Stimulated activated CD8-positive, alpha-beta memory T cell treated with anti-CD3 and anti-CD28 coated beads, Interleukin-15, amount 100 ng/mL, for 48 hours (primary cell): ENCODE data around the gene P2RX3.
"Not testable (repeated sequence)": the region's sequence is repeated elsewhere in the genome, so short reads cannot be mapped to it uniquely, and the experiment has no call there.

Source experiments
- DNase-seq, 2 donors: peaks; one replicate each; pipeline ENCODE4 v3.0.0-alpha.2; 2020; ENCODE audit warnings: low read depth in 2 of 2

P2RX3 gene

GRCh38 chr11:57338142-57338541, at the start of gene P2RX3:
P2RX3 (plus strand) TSS chr11:57338352; CDS start chr11:57338551, 199 bp downstream.
- no peak for DNase-seq

- no peak for DNase-seq
Measured at GRCh38 chr11:57288771-57289579, 49.2 kb upstream of the P2RX3 start.

GRCh38 chr11:57290288-57290687, 47.9 kb upstream of the P2RX3 start:
- no peak for DNase-seq

GRCh38 chr11:57294225-57295131, 43.7 kb upstream of the P2RX3 start:
- DNase-seq: no peak

- DNase-seq: not testable (repeated sequence)
Measured at GRCh38 chr11:57296205-57296604, 41.9 kb upstream of the P2RX3 start.

GRCh38 chr11:57297221-57297620, 40.9 kb upstream of the P2RX3 start:
- no peak for DNase-seq

- DNase-seq: no peak
Measured at GRCh38 chr11:57299150-57299737, 38.9 kb upstream of the P2RX3 start.

GRCh38 chr11:57300785-57301184, 37.4 kb upstream of the P2RX3 start:
- no peak for DNase-seq

GRCh38 chr11:57301711-57302423, 36.3 kb upstream of the P2RX3 start:
- no peak for DNase-seq

GRCh38 chr11:57302489-57302888, 35.7 kb upstream of the P2RX3 start:
- DNase-seq: no peak

- no peak for DNase-seq
Measured at GRCh38 chr11:57303280-57303989, 34.7 kb upstream of the P2RX3 start.

GRCh38 chr11:57303990-57304579, 34.1 kb upstream of the P2RX3 start:
- DNase-seq: no peak

- no peak for DNase-seq
Measured at GRCh38 chr11:57305523-57305922, 32.6 kb upstream of the P2RX3 start.

GRCh38 chr11:57306161-57306876, 31.8 kb upstream of the P2RX3 start:
- DNase-seq: no peak

- DNase-seq: no peak
Measured at GRCh38 chr11:57306940-57307565, 31.1 kb upstream of the P2RX3 start.

- no peak for DNase-seq
Measured at GRCh38 chr11:57307666-57308270, 30.4 kb upstream of the P2RX3 start.

GRCh38 chr11:57308426-57309060, 29.6 kb upstream of the P2RX3 start:
- no peak for DNase-seq
